H9 (cell line): ENCODE results near the gene KDM2A. TPM values are rescaled to one million over a fixed set of nuclear protein-coding genes. Genes with fewer than 3 reads are reported as not detected.
A peak's percentile ranks its signal among the peaks of the same experiment; 100 is the strongest.

Experiments
- DNase-seq: peaks from one replicate; pipeline ENCODE4 v3.0.0-alpha.2; 2017
- H2AFZ ChIP-seq: one replicate; pipeline ENCODE4 v1.6.1; 2013; ENCODE audit warnings: mild to moderate bottlenecking, low read length, control low read depth, moderate library complexity
- H2AK5ac ChIP-seq: 2 replicates; pipeline ENCODE4 v1.6.1; 2013; ENCODE audit warnings: low read length, control low read depth, mixed read lengths; ENCODE audit not compliant: insufficient read length
- H2BK120ac ChIP-seq: one replicate; pipeline ENCODE4 v1.6.1; 2013; ENCODE audit warnings: low read depth, mild to moderate bottlenecking, low read length, control low read depth, inconsistent platforms; ENCODE audit not compliant: poor library complexity, severe bottlenecking
- H2BK12ac ChIP-seq: 2 replicates; pipeline ENCODE4 v1.6.1; 2013; ENCODE audit warnings: low read length, control low read depth, mixed read lengths, low read depth; ENCODE audit not compliant: insufficient read length
- H2BK15ac ChIP-seq: 2 replicates; pipeline ENCODE4 v1.6.1; 2013; ENCODE audit warnings: low read depth, low read length, control low read depth
- H2BK20ac ChIP-seq: one replicate; pipeline ENCODE4 v1.6.1; 2013; ENCODE audit warnings: low read depth, mild to moderate bottlenecking, low read length, control low read depth, inconsistent platforms; ENCODE audit not compliant: poor library complexity, severe bottlenecking
- H2BK5ac ChIP-seq: 2 replicates; pipeline ENCODE4 v1.6.1; 2013; ENCODE audit warnings: low read length, control low read depth, mixed read lengths; ENCODE audit not compliant: insufficient read length
- H3K14ac ChIP-seq: 2 replicates; pipeline ENCODE4 v1.6.1; 2013; ENCODE audit warnings: low read length, control low read depth; ENCODE audit not compliant: insufficient read depth
- H3K18ac ChIP-seq: 2 replicates; pipeline ENCODE4 v1.6.1; 2013; ENCODE audit warnings: low read depth, mild to moderate bottlenecking, mixed read lengths, low read length, control low read depth; ENCODE audit not compliant: insufficient read length
- H3K23ac ChIP-seq: 2 replicates; pipeline ENCODE4 v1.6.1; 2013; ENCODE audit warnings: low read length, control low read depth, mixed read lengths, low read depth; ENCODE audit not compliant: insufficient read length
- H3K23me2 ChIP-seq: 2 replicates; pipeline ENCODE4 v1.6.1; 2013; ENCODE audit warnings: low read depth, mild to moderate bottlenecking, mixed read lengths, low read length, control low read depth; ENCODE audit not compliant: insufficient read length, poor library complexity, severe bottlenecking
- H3K27ac ChIP-seq: 2 replicates; pipeline ENCODE4 v1.5.1; 2013; ENCODE audit warnings: low read length, control low read depth, mixed read lengths, low read depth; ENCODE audit not compliant: insufficient read length
- H3K27me3 ChIP-seq: 2 replicates; pipeline ENCODE4 v1.6.1; 2013; ENCODE audit warnings: low read length, control low read depth, inconsistent platforms; ENCODE audit not compliant: insufficient read depth
- H3K4ac ChIP-seq: 2 replicates; pipeline ENCODE4 v1.6.1; 2013; ENCODE audit warnings: low read depth, mild to moderate bottlenecking, control low read depth, inconsistent platforms, low read length, moderate library complexity
- H3K4me1 ChIP-seq: 2 replicates; pipeline ENCODE4 v1.6.1; 2013; ENCODE audit warnings: low read length, control low read depth, inconsistent platforms; ENCODE audit not compliant: insufficient read depth
- H3K4me2 ChIP-seq: 2 replicates; pipeline ENCODE4 v1.6.1; 2013; ENCODE audit warnings: low read length, control low read depth, mixed read lengths; ENCODE audit not compliant: insufficient read length, insufficient read depth
- H3K56ac ChIP-seq: 2 replicates; pipeline ENCODE4 v1.6.1; 2013; ENCODE audit warnings: low read depth, mild to moderate bottlenecking, mixed read lengths, low read length, control low read depth; ENCODE audit not compliant: insufficient read length
- H3K79me1 ChIP-seq: 2 replicates; pipeline ENCODE4 v1.6.1; 2013; ENCODE audit warnings: low read depth, mild to moderate bottlenecking, moderate library complexity, low read length, control low read depth, inconsistent platforms; ENCODE audit not compliant: insufficient read depth, poor library complexity, severe bottlenecking
- H3K79me2 ChIP-seq: 2 replicates; pipeline ENCODE4 v1.6.1; 2013; ENCODE audit warnings: low read length, control low read depth, inconsistent platforms; ENCODE audit not compliant: insufficient read depth
- H3K9ac ChIP-seq: 2 replicates; pipeline ENCODE4 v1.6.1; 2013; ENCODE audit warnings: low read length, control low read depth, mixed read lengths; ENCODE audit not compliant: insufficient read length; ENCODE audit errors: extremely low read depth
- H3K9me3 ChIP-seq: one replicate; pipeline ENCODE4 v1.6.1; 2013; ENCODE audit warnings: low read depth, low read length, inconsistent platforms; ENCODE audit not compliant: control insufficient read depth
- H3T11ph ChIP-seq: one replicate; pipeline ENCODE4 v1.6.1; 2013; ENCODE audit warnings: mild to moderate bottlenecking, low read length, control low read depth, inconsistent platforms
- H4K20me1 ChIP-seq: one replicate; pipeline ENCODE4 v1.6.1; 2013; ENCODE audit not compliant: control insufficient read depth, insufficient read length, insufficient read depth
- H4K5ac ChIP-seq: 2 replicates; pipeline ENCODE4 v1.6.1; 2013; ENCODE audit warnings: low read depth, mild to moderate bottlenecking, mixed read lengths, low read length, control low read depth; ENCODE audit not compliant: insufficient read length
- H4K8ac ChIP-seq: replicated peaks from 2 replicates; pipeline ENCODE4 v1.6.1; 2013; ENCODE audit warnings: low read length, control low read depth, mixed read lengths, low read depth; ENCODE audit not compliant: insufficient read length
- H4K91ac ChIP-seq: 2 replicates; pipeline ENCODE4 v1.6.1; 2013; ENCODE audit warnings: low read depth, mild to moderate bottlenecking, moderate library complexity, mixed read lengths, low read length, control low read depth; ENCODE audit not compliant: insufficient read length
- H3K27ac Mint-ChIP-seq, 3 experiments: 2 replicates in 2 of 3; 3 replicates in 1 of 3; pipeline ENCODE4 v1.8.0; 2020 to 2021; ENCODE audit warnings: mixed read lengths in 3 of 3, mild to moderate bottlenecking in 1 of 3, moderate library complexity in 1 of 3
- H3K27me3 Mint-ChIP-seq: 2 replicates; pipeline ENCODE4 v1.8.0; 2021; ENCODE audit warnings: low read depth, mild to moderate bottlenecking, moderate library complexity, mixed read lengths
- H3K36me3 Mint-ChIP-seq, 3 experiments: 2 replicates in 2 of 3; 3 replicates in 1 of 3; pipeline ENCODE4 v1.8.0; 2020 to 2021; ENCODE audit warnings: low read depth in 3 of 3, mixed read lengths in 3 of 3; ENCODE audit not compliant: insufficient read depth in 1 of 3
- H3K4me1 Mint-ChIP-seq, 2 experiments: 2 replicates each; pipeline ENCODE4 v1.8.0; 2020; ENCODE audit warnings: mixed read lengths in 2 of 2
- H3K4me3 Mint-ChIP-seq, 2 experiments: 2 replicates in 1 of 2; 3 replicates in 1 of 2; pipeline ENCODE4 v1.8.0; 2020 to 2021; ENCODE audit warnings: mild to moderate bottlenecking in 2 of 2, mixed read lengths in 2 of 2, moderate library complexity in 1 of 2
- H3K9me3 Mint-ChIP-seq, 2 experiments: 2 replicates in 1 of 2; 3 replicates in 1 of 2; pipeline ENCODE4 v1.8.0; 2020; ENCODE audit warnings: mild to moderate bottlenecking in 2 of 2, mixed read lengths in 2 of 2, moderate library complexity in 1 of 2
- CTCF ChIP-seq: fragments of 200-600 bp; sonication (generic); conservative IDR thresholded peaks from 3 replicates; pipeline ENCODE4 v1.8.0; 2021; ENCODE audit warnings: antibody characterized with exemption, mild to moderate bottlenecking
- WGBS: extraction: QIAGEN DNeasy Blood & Tissue Kit; methylation state at CpG from one replicate; pipeline ENCODE4 v1.1.7; 2013; ENCODE audit warnings: missing lambda C conversion rate, low lambda C conversion rate, mixed read lengths; ENCODE audit not compliant: insufficient read length; ENCODE audit errors: extremely low coverage; 5-methylcytosine and 5-hydroxymethylcytosine counted together
- total RNA-seq: library from RNA; stranded (reverse); gene quantifications from 2 replicates; pipeline ENCODE4 v1.2.1, GENCODE V29; 2021

Gene KDM2A
- total RNA-seq, 1 experiment from 2014 or later: 85.9 TPM

- no peaks in the 10 kb centered on the region for H4K20me1 ChIP-seq
- no peak overlapping the region for H2BK15ac ChIP-seq
- no peaks in the 10 kb centered on the region for H3K79me1 ChIP-seq
- H3T11ph ChIP-seq: no peak overlapping the region
- H3K27me3 Mint-ChIP-seq: no peaks in the 10 kb centered on the region; the same call in 1 of the 2 replicates
- no peak overlapping the region for H2BK12ac ChIP-seq
- peak overlapping the region in 2 of 3 experiments; percentile 49 to 65; a peak in 1 of 7 replicates for H3K27ac Mint-ChIP-seq
- peaks cover 0 to 2% of the 10 kb centered on the region in 2 experiments; a peak in 2 of 5 replicates for H3K9me3 Mint-ChIP-seq
- TF ChIP-seq CTCF: no peak
- no peaks in the 10 kb centered on the region; the same call in 1 of the 2 replicates for H3K4me1 ChIP-seq
- H2AFZ ChIP-seq: no peak overlapping the region
- no peak overlapping the region for H3K23ac ChIP-seq
- H3K4me1 Mint-ChIP-seq: peaks cover 38% of the 10 kb centered on the region in 2 experiments
- H2BK5ac ChIP-seq: no peak overlapping the region
- H2AK5ac ChIP-seq: no peak overlapping the region
- H3K27ac ChIP-seq: no peak overlapping the region
- H3K79me2 ChIP-seq: peaks cover 24% of the 10 kb centered on the region; the same call in 1 of the 2 replicates
- H3K9me3 ChIP-seq: no peaks in the 10 kb centered on the region
- peak overlapping the region; percentile 66 for H3K9ac ChIP-seq
- peaks cover 21% of the 10 kb centered on the region for H3K23me2 ChIP-seq
- no peaks in the 10 kb centered on the region for H3K27me3 ChIP-seq
- no peak overlapping the region for H2BK20ac ChIP-seq
- no peak overlapping the region for H4K91ac ChIP-seq
- peak overlapping the region; percentile 83; the same call in 1 of the 2 replicates for H3K14ac ChIP-seq
- H3K18ac ChIP-seq: peak overlapping the region; percentile 17
- H3K56ac ChIP-seq: no peak overlapping the region
- DNase-seq: peak; percentile 56
- no CpG with 5 or more reads among the region's 65 CpGs for WGBS
- no peak overlapping the region for H4K8ac ChIP-seq
- H3K4ac ChIP-seq: no peak overlapping the region
- H2BK120ac ChIP-seq: no peak overlapping the region
- no peak overlapping the region for H4K5ac ChIP-seq
- peaks cover 3 to 14% (median 5%) of the 10 kb centered on the region in 3 experiments; a peak in 5 of 7 replicates for H3K36me3 Mint-ChIP-seq
- peak overlapping the region; percentile 95 for H3K4me2 ChIP-seq
- H3K4me3 Mint-ChIP-seq: peak overlapping the region; percentile 72 to 83
These were observed 1.3 kb upstream of the KDM2A start for GRCh38 chr11:67117672-67118180.
